OCI-LY3 (cell line): ENCODE measurements around the gene TTI1.

Experiments used
- H2AFZ ChIP-seq: fragments of 200-600, 300-600 bp; shearing (Covaris generic); 2 replicates; pipeline ENCODE4 v1.6.0; 2014; ENCODE audit warnings: antibody characterized with exemption, low read depth, low read length
- H3K27ac ChIP-seq: fragments of 200-600, 300-600 bp; sonication (generic); 2 replicates; pipeline ENCODE4 v1.5.1; 2014; ENCODE audit warnings: mild to moderate bottlenecking, low read length, moderate library complexity, mixed read lengths
- H3K27me3 ChIP-seq: fragments of 200-600, 300-600 bp; sonication (generic); 2 replicates; pipeline ENCODE4 v1.6.1; 2014; ENCODE audit warnings: low read depth, low read length, mixed read lengths
- H3K36me3 ChIP-seq: fragments of 200-600, 300-600 bp; sonication (generic); replicated peaks from 2 replicates; pipeline ENCODE3; 2014; ENCODE audit warnings: low read depth, low read length, mixed read lengths
- H3K4me1 ChIP-seq: fragments of 300-600, 200-600 bp; sonication (generic); 2 replicates; pipeline ENCODE4 v1.6.1; 2014; ENCODE audit warnings: low read length, mixed read lengths
- H3K4me2 ChIP-seq: fragments of 200-600, 300-600 bp; sonication (generic); 2 replicates; pipeline ENCODE4 v1.6.1; 2014; ENCODE audit warnings: low read length, mixed read lengths
- H3K4me3 ChIP-seq: fragments of 300-600, 200-600 bp; sonication (generic); 2 replicates; pipeline ENCODE4 v1.5.1; 2014; ENCODE audit warnings: antibody characterized with exemption, mild to moderate bottlenecking, low read length, moderate library complexity
- H3K79me2 ChIP-seq: fragments of 300-600, 200-600 bp; shearing (Covaris generic); 2 replicates; pipeline ENCODE4 v1.6.1; 2014; ENCODE audit warnings: mild to moderate bottlenecking, low read length, mixed read lengths
- H3K9ac ChIP-seq: fragments of 300-600, 200-600 bp; shearing (Covaris generic); 2 replicates; pipeline ENCODE4 v1.6.0; 2014; ENCODE audit warnings: mild to moderate bottlenecking, low read length, moderate library complexity
- H3K9me3 ChIP-seq: fragments of 200-600, 300-600 bp; shearing (Covaris generic); 2 replicates; pipeline ENCODE4 v1.6.1; 2014; ENCODE audit warnings: low read length, mixed read lengths; ENCODE audit not compliant: insufficient read depth
- H4K20me1 ChIP-seq: fragments of 200-600, 300-600 bp; sonication (generic); 2 replicates; pipeline ENCODE4 v1.6.1; 2016; ENCODE audit warnings: low read length, mixed read lengths; ENCODE audit not compliant: insufficient read depth
- EZH2phosphoT487 ChIP-seq: fragments of 200-600 bp; shearing (Covaris generic); IDR thresholded peaks from 2 replicates; pipeline ENCODE4 v1.6.1; 2018; ENCODE audit warnings: antibody characterized with exemption, mixed run types, low read depth
- TF ChIP-seq, protein P1 (sequence below): fragments of 200-600, 300-600 bp; sonication (generic); IDR thresholded peaks from 2 replicates; pipeline ENCODE4 v1.5.1; 2014; ENCODE audit warnings: antibody characterized with exemption, low read length, low read depth

TTI1 gene

GRCh38 chr20:37956107-37956585 lies 77.1 kb downstream of the TTI1 start:
- Histone ChIP-seq H3K4me3 (no peak overlapping the region), H3K27me3 (peaks cover 29% of the 10 kb centered on the region), H3K9ac (no peak overlapping the region), H3K4me1 (peaks cover 4% of the 10 kb centered on the region; the same call in 1 of the 2 replicates), H3K79me2 (no peaks in the 10 kb centered on the region), H2AFZ (no peak overlapping the region), H3K4me2 (no peak overlapping the region), H3K9me3 (no peaks in the 10 kb centered on the region), H3K27ac (no peak overlapping the region), H3K36me3 (no peaks in the 10 kb centered on the region), H4K20me1 (no peaks in the 10 kb centered on the region)
- TF ChIP-seq, protein P1, sequence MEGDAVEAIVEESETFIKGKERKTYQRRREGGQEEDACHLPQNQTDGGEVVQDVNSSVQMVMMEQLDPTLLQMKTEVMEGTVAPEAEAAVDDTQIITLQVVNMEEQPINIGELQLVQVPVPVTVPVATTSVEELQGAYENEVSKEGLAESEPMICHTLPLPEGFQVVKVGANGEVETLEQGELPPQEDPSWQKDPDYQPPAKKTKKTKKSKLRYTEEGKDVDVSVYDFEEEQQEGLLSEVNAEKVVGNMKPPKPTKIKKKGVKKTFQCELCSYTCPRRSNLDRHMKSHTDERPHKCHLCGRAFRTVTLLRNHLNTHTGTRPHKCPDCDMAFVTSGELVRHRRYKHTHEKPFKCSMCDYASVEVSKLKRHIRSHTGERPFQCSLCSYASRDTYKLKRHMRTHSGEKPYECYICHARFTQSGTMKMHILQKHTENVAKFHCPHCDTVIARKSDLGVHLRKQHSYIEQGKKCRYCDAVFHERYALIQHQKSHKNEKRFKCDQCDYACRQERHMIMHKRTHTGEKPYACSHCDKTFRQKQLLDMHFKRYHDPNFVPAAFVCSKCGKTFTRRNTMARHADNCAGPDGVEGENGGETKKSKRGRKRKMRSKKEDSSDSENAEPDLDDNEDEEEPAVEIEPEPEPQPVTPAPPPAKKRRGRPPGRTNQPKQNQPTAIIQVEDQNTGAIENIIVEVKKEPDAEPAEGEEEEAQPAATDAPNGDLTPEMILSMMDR: no peak
- TF ChIP-seq EZH2phosphoT487: no peak

- Histone ChIP-seq H3K4me2 (no peak overlapping the region), H3K4me1 (peaks cover 4% of the 10 kb centered on the region; the same call in 1 of the 2 replicates), H3K36me3 (no peaks in the 10 kb centered on the region), H3K9ac (no peak overlapping the region), H3K27ac (no peak overlapping the region), H2AFZ (no peak overlapping the region), H4K20me1 (no peaks in the 10 kb centered on the region), H3K4me3 (no peak overlapping the region), H3K27me3 (peaks cover 29% of the 10 kb centered on the region), H3K79me2 (no peaks in the 10 kb centered on the region), H3K9me3 (no peaks in the 10 kb centered on the region)
- no peak for TF ChIP-seq EZH2phosphoT487
- TF ChIP-seq, protein P1: no peak
These were observed 77.7 kb downstream of the TTI1 start for GRCh38 chr20:37955511-37955910.

DNA sequence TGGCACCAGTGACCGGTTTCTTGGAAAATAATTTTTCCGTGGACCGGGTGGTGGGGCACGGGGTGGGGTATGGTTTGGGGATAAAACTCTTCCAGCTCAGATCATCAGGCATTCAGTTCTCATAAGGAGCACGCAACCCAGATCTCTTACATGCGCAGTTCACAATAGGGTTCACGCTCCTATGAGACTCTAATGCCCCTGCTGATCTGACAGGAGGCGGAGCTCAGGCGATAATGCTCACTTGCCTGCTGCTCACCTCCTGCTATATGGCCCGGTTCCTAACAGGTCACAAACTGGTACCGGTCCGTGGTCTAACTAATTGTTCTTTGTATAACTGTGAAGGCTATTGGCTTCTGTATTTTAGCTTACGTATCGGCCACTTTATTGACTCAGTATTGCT lies 78.6 kb downstream of the TTI1 start:
- TF ChIP-seq, protein P1: no peak
- no peak for TF ChIP-seq EZH2phosphoT487
- Histone ChIP-seq H3K4me3 (no peak overlapping the region), H3K4me1 (peaks cover 4% of the 10 kb centered on the region; the same call in 1 of the 2 replicates), H3K36me3 (no peaks in the 10 kb centered on the region), H3K4me2 (no peak overlapping the region), H3K27ac (no peak overlapping the region), H3K79me2 (no peaks in the 10 kb centered on the region), H3K9me3 (no peaks in the 10 kb centered on the region), H3K9ac (no peak overlapping the region), H2AFZ (no peak overlapping the region), H3K27me3 (peaks cover 27% of the 10 kb centered on the region), H4K20me1 (no peaks in the 10 kb centered on the region)

DNA sequence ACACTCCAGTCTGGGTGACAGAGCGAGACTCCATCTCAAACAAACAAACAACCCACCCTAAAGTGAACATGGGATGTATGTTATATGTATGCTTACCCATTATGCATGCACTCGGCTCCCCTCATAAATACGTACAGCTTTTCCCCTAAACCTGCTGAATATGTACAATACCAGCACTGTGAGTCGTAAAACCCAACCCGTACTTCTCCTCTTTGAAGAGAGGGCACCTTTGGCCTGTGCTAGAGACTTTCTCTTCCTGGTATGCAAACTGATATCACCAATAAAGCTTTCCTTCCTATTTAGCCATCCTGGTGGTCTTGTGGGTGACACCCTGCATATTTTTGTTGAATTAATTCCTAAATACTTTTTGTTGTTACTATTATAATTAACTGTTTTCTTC lies 79.1 kb downstream of the TTI1 start:
- Histone ChIP-seq H2AFZ (no peak overlapping the region), H3K4me2 (no peak overlapping the region), H3K27me3 (peaks cover 22% of the 10 kb centered on the region), H3K27ac (no peak overlapping the region), H3K79me2 (no peaks in the 10 kb centered on the region), H3K9ac (no peak overlapping the region), H3K4me1 (peaks cover 4% of the 10 kb centered on the region; the same call in 1 of the 2 replicates), H3K36me3 (no peaks in the 10 kb centered on the region), H4K20me1 (no peaks in the 10 kb centered on the region), H3K9me3 (no peaks in the 10 kb centered on the region), H3K4me3 (no peak overlapping the region)
- TF ChIP-seq, protein P1: no peak
- TF ChIP-seq EZH2phosphoT487: no peak
